GM12878 (cell line): ENCODE data around the gene FAM184B. TPM values are rescaled to one million over a fixed set of nuclear protein-coding genes. Genes with fewer than 3 reads are reported as not detected.

ENCODE experiments used
- ATAC-seq: fragments of 200-7000 bp; cut with Tn5 transposase; 3 replicates; pipeline ENCODE4 v1.9.1; 2020; ENCODE audit warnings: mild to moderate bottlenecking, moderate library complexity
- BruUV-seq: library from RNA; stranded (reverse); fragments of 400-500 nt; replicated peaks from 2 replicates; lab custom pipeline; 2021; lab: Mats Ljungman, UMichigan
- CTCF ChIA-PET: fragments of 300-600 bp; sonication (Branson Sonifier 250); formaldehyde crosslinking; extraction: SDS; loops from one replicate; lab custom pipeline; 2021; ENCODE audit warnings: inconsistent platforms; lab: Yijun Ruan, JAX
- POLR2A ChIA-PET: fragments of 350-600 bp; formaldehyde crosslinking; extraction: SDS; loops from one replicate; lab custom pipeline; 2021; ENCODE audit warnings: inconsistent platforms; lab: Charles Lee
- RAD21 ChIA-PET: fragments of 300-600 bp; sonication (Branson Sonifier 250); formaldehyde crosslinking; loops from one replicate; lab custom pipeline; 2023; ENCODE audit warnings: antibody characterized with exemption; ENCODE audit not compliant: unreplicated experiment; lab: Charles Lee
- SMC1A ChIA-PET: fragments of 300-600 bp; sonication (Branson Sonifier 250); formaldehyde crosslinking; loops from one replicate; lab custom pipeline; 2023; ENCODE audit not compliant: unreplicated experiment, uncharacterized antibody; lab: Charles Lee
- DNase-seq: peaks from one replicate; pipeline ENCODE4 v3.0.0-alpha.2; 2011; ENCODE audit warnings: low read depth, low spot score
- FAIRE-seq: peaks from 3 replicates; lab custom pipeline; 2011; peaks lifted over from hg19 to GRCh38; lab: Jason Lieb, UNC
- H2AFZ ChIP-seq: 2 replicates; pipeline ENCODE4 v1.6.0; 2011; ENCODE audit warnings: low read depth, low read length, control low read depth; ENCODE audit not compliant: control insufficient read depth
- H3K27ac ChIP-seq: 2 replicates; pipeline ENCODE4 v1.5.1; 2011; ENCODE audit warnings: control low read depth; ENCODE audit not compliant: control insufficient read depth, insufficient read depth
- H3K27me3 ChIP-seq, 2 experiments: replicated peaks in 1 of 2; 2 replicates each; pipeline versions ENCODE4 v1.6.0 to v1.6.1; 2011; ENCODE audit warnings: low read length in 1 of 2; ENCODE audit not compliant: control insufficient read depth in 2 of 2, insufficient read depth in 2 of 2
- H3K36me3 ChIP-seq, 2 experiments: 2 replicates each; pipeline ENCODE4 v1.5.1; 2011; ENCODE audit warnings: low read length in 1 of 2; ENCODE audit not compliant: control insufficient read depth in 2 of 2, insufficient read depth in 2 of 2
- H3K4me1 ChIP-seq: 2 replicates; pipeline ENCODE4 v1.6.1; 2011; ENCODE audit warnings: mild to moderate bottlenecking, low read length, moderate library complexity, mixed read lengths; ENCODE audit not compliant: control insufficient read depth, insufficient read depth
- H3K4me2 ChIP-seq: 2 replicates; pipeline ENCODE4 v1.6.0; 2011; ENCODE audit warnings: control low read depth; ENCODE audit not compliant: control insufficient read depth, insufficient read depth
- H3K4me3 ChIP-seq: fragments of 200-600 bp; sonication (generic); 2 replicates; pipeline ENCODE4 v1.5.1; 2016
- H3K79me2 ChIP-seq: 2 replicates; pipeline ENCODE4 v1.6.0; 2011; ENCODE audit warnings: low read length; ENCODE audit not compliant: control insufficient read depth, insufficient read depth
- H3K9ac ChIP-seq: 2 replicates; pipeline ENCODE4 v1.8.0; 2011; ENCODE audit warnings: low read length, control low read depth, mixed read lengths; ENCODE audit not compliant: control insufficient read depth, insufficient read depth
- H3K9me3 ChIP-seq: replicated peaks from 3 replicates; pipeline ENCODE4 v1.5.1; 2011; ENCODE audit warnings: mild to moderate bottlenecking, low read length; ENCODE audit not compliant: control insufficient read depth, insufficient read depth
- H4K20me1 ChIP-seq: 2 replicates; pipeline ENCODE4 v1.6.0; 2011; ENCODE audit not compliant: control insufficient read depth, insufficient read depth
- ATF2 ChIP-seq: IDR thresholded peaks from 2 replicates; pipeline ENCODE4 v1.6.1; 2012; ENCODE audit warnings: low read length, inconsistent platforms
- BMI1 ChIP-seq: fragments of 450-650 bp; IDR thresholded peaks from 2 replicates; pipeline ENCODE4 v1.6.1; 2016; ENCODE audit warnings: mild to moderate bottlenecking, moderate library complexity, borderline replicate concordance
- BRCA1 ChIP-seq: IDR thresholded peaks from 2 replicates; pipeline ENCODE4 v1.6.1; 2011; ENCODE audit warnings: low read depth, low read length, improper control_type of control experiment
- CREM ChIP-seq: IDR thresholded peaks from 2 replicates; pipeline ENCODE4 v1.6.1; 2014; ENCODE audit warnings: antibody characterized with exemption, low read depth
- EP300 ChIP-seq, 2 experiments: fragments of 150-350 bp in 1 of 2; IDR thresholded peaks; 2 replicates each; pipeline ENCODE4 v1.6.1; 2011 to 2012; ENCODE audit warnings: low read depth in 2 of 2, low read length in 2 of 2, borderline replicate concordance in 1 of 2, improper control_type of control experiment in 1 of 2, inconsistent platforms in 1 of 2; ENCODE audit not compliant: control insufficient read depth in 1 of 2
- MTA2 ChIP-seq: fragments of 450-650 bp; IDR thresholded peaks from 2 replicates; pipeline ENCODE4 v1.6.1; 2016; ENCODE audit warnings: low read depth, mild to moderate bottlenecking, moderate library complexity
- MYC ChIP-seq: IDR thresholded peaks from 2 replicates; pipeline ENCODE4 v1.6.1; 2011; ENCODE audit warnings: mild to moderate bottlenecking, low read length, moderate library complexity, inconsistent platforms; ENCODE audit not compliant: insufficient read depth, insufficient replicate concordance, insufficient read length, severe bottlenecking
- PAX5 ChIP-seq: IDR thresholded peaks from 2 replicates; pipeline ENCODE4 v1.6.1; 2011; ENCODE audit warnings: low read depth, low read length, borderline replicate concordance
- RAD21 ChIP-seq: IDR thresholded peaks from 2 replicates; pipeline ENCODE4 v1.6.1; 2011; ENCODE audit warnings: mild to moderate bottlenecking, low read depth, low read length, moderate library complexity; ENCODE audit not compliant: insufficient read depth
- SIN3A ChIP-seq: IDR thresholded peaks from 2 replicates; pipeline ENCODE4 v1.6.1; 2012; ENCODE audit warnings: low read depth, low read length, improper control_type of control experiment
- SIX5 ChIP-seq: IDR thresholded peaks from 2 replicates; pipeline ENCODE4 v1.6.1; 2011; ENCODE audit warnings: mild to moderate bottlenecking, low read depth, low read length, moderate library complexity; ENCODE audit not compliant: severe bottlenecking
- SPI1 ChIP-seq: IDR thresholded peaks from 2 replicates; pipeline ENCODE4 v1.6.1; 2011; ENCODE audit warnings: low read depth, mild to moderate bottlenecking, low read length, moderate library complexity, borderline replicate concordance; ENCODE audit not compliant: insufficient read depth
- SREBF1 ChIP-seq: IDR thresholded peaks from 2 replicates; pipeline ENCODE4 v1.6.1; 2012; ENCODE audit warnings: mild to moderate bottlenecking, low read length
- SREBF2 ChIP-seq: IDR thresholded peaks from 2 replicates; pipeline ENCODE4 v1.6.1; 2012; ENCODE audit warnings: mild to moderate bottlenecking, low read length
- TBL1XR1 ChIP-seq: IDR thresholded peaks from 2 replicates; pipeline ENCODE4 v1.6.1; 2012; ENCODE audit warnings: low read depth, low read length, improper control_type of control experiment
- TCF7 ChIP-seq: IDR thresholded peaks from 2 replicates; pipeline ENCODE4 v1.6.1; 2014; ENCODE audit warnings: antibody characterized with exemption, borderline replicate concordance
- YY1 ChIP-seq: IDR thresholded peaks from 2 replicates; pipeline ENCODE4 v1.6.1; 2011; ENCODE audit warnings: low read depth, mild to moderate bottlenecking, low read length
- ZNF24 ChIP-seq: fragments of 450-650 bp; IDR thresholded peaks from 2 replicates; pipeline ENCODE4 v1.6.1; 2017; ENCODE audit warnings: antibody characterized with exemption, mild to moderate bottlenecking
- WGBS: methylation state at CpG from one replicate; pipeline ENCODE4 v1.1.6; 2016; ENCODE audit warnings: low lambda C conversion rate; ENCODE audit not compliant: insufficient replicate concordance, insufficient coverage; ENCODE audit errors: missing lambda C conversion rate; 5-methylcytosine and 5-hydroxymethylcytosine counted together
- in situ Hi-C: fragments of 300-500 bp; cut with MboI; formaldehyde crosslinking; loops from 9 replicates; pipeline ENCODE4 v1.14.3; 2018; ENCODE audit warnings: mixed read lengths
- intact Hi-C: fragments of 100-400 bp; cut with micrococcal nuclease; formaldehyde crosslinking; loops from one replicate; pipeline ENCODE4 v1.14.2; 2022; ENCODE audit not compliant: unreplicated experiment
- polyA plus RNA-seq, 11 experiments: library from polyadenylated mRNA; depleted of rRNA in 4 of 11; unstranded in 6 of 11; stranded (reverse) in 5 of 11; fragments of >200 nt; fragmentation: Nextera tagmentation in 4 of 11; fragmentation: Illumina TruSeq in 1 of 11; extraction: Ambion mirVana in 4 of 11; extraction: Trizol in 1 of 11; gene quantifications; 1 replicate in 1 of 11; 2 replicates in 10 of 11; pipeline versions ENCODE4 v1.2.1 to v1.2.3, GENCODE V29; 2011 to 2016; ENCODE audit warnings: inconsistent platforms in 2 of 11, missing spikeins in 2 of 11, low read depth in 1 of 11
- total RNA-seq, 4 experiments: library from RNA; depleted of rRNA in 3 of 4; stranded (reverse); fragments of >200 nt in 3 of 4; fragmentation: Illumina TruSeq in 1 of 4; extraction: Trizol in 1 of 4; gene quantifications; 2 replicates each; pipeline versions ENCODE4 v1.2.1 to v1.2.3, GENCODE V29; 2013 to 2021
- TF ChIP-seq, protein P1 (sequence below): fragments of 450-650 bp; IDR thresholded peaks from 2 replicates; pipeline ENCODE4 v1.6.1; 2017; ENCODE audit warnings: mild to moderate bottlenecking, moderate library complexity

Gene FAM184B
- total and polyA plus RNA-seq, 10 of the 15 experiments (the other 5 are each of a cell fraction or from before 2014, with no cell fraction given), result under 0.01 TPM; not detected in 9

DNA sequence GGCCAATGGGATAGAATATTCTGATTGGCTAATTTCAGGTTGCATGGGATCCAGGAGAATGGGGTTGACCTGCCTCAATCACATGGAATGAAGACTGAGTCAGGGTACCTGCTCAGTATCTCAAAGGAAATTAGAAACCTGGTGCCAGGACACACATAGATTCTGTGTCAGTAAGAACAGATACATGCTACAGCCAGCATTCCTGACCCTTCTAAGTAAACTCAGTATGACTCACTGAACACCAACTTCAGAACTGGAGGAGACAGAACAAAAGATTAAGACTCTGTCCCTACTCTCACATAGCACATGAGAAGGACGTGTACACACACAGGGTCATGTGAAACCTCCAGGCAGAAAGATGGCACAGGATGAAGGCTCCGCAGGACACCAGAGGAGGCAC lies 54.5 kb downstream of the FAM184B start:
- Histone ChIP-seq H3K27me3 (no peaks in the 10 kb centered on the region; a peak in 1 of 4 replicates), H3K9ac (no peak overlapping the region), H3K4me2 (no peak overlapping the region), H3K9me3 (no peaks in the 10 kb centered on the region; the same call in 2 of the 3 replicates), H2AFZ (no peak overlapping the region), H3K4me3 (no peak overlapping the region), H3K36me3 (no peaks in the 10 kb centered on the region), H3K27ac (no peak overlapping the region), H3K79me2 (no peaks in the 10 kb centered on the region), H3K4me1 (no peaks in the 10 kb centered on the region), H4K20me1 (no peaks in the 10 kb centered on the region)
- FAIRE-seq, result no peak
- ChIA-PET SMC1A (no interaction called here), RAD21 (no interaction called here), POLR2A (no interaction called here), CTCF (no interaction called here)
- intact Hi-C loops, result no loop called here
- in situ Hi-C loops, result no loop called here
- no TSS peak for BruUV-seq
- ATAC-seq, result no peak
- DNase-seq, result no peak
- no peak for TF ChIP-seq BRCA1
- no peak for TF ChIP-seq EP300 (IDR thresholded peaks at IDR 0.05; ENCODE audit: borderline replicate concordance in 1 of 2, control insufficient read depth in 1 of 2, low read depth in 2 of 2, low read length in 2 of 2)
- TF ChIP-seq PAX5, result no peak
- no peak for TF ChIP-seq SPI1
- no peak for TF ChIP-seq TBL1XR1
- TF ChIP-seq MTA2, result no peak
- TF ChIP-seq ZNF24, result no peak
- TF ChIP-seq, protein P1, sequence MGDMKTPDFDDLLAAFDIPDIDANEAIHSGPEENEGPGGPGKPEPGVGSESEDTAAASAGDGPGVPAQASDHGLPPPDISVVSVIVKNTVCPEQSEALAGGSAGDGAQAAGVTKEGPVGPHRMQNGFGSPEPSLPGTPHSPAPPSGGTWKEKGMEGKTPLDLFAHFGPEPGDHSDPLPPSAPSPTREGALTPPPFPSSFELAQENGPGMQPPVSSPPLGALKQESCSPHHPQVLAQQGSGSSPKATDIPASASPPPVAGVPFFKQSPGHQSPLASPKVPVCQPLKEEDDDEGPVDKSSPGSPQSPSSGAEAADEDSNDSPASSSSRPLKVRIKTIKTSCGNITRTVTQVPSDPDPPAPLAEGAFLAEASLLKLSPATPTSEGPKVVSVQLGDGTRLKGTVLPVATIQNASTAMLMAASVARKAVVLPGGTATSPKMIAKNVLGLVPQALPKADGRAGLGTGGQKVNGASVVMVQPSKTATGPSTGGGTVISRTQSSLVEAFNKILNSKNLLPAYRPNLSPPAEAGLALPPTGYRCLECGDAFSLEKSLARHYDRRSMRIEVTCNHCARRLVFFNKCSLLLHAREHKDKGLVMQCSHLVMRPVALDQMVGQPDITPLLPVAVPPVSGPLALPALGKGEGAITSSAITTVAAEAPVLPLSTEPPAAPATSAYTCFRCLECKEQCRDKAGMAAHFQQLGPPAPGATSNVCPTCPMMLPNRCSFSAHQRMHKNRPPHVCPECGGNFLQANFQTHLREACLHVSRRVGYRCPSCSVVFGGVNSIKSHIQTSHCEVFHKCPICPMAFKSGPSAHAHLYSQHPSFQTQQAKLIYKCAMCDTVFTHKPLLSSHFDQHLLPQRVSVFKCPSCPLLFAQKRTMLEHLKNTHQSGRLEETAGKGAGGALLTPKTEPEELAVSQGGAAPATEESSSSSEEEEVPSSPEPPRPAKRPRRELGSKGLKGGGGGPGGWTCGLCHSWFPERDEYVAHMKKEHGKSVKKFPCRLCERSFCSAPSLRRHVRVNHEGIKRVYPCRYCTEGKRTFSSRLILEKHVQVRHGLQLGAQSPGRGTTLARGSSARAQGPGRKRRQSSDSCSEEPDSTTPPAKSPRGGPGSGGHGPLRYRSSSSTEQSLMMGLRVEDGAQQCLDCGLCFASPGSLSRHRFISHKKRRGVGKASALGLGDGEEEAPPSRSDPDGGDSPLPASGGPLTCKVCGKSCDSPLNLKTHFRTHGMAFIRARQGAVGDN, result no peak
- TF ChIP-seq SIX5, result no peak
- TF ChIP-seq SREBF2, result no peak
- TF ChIP-seq SREBF1, result no peak
- TF ChIP-seq ATF2, result no peak
- no peak for TF ChIP-seq RAD21
- no peak for TF ChIP-seq SIN3A
- no peak for TF ChIP-seq TCF7
- no peak for TF ChIP-seq MYC
- no peak for TF ChIP-seq BMI1
- no peak for TF ChIP-seq YY1
- TF ChIP-seq CREM, result no peak
- 0% methylated on average over 2 of the region's 2 CpGs for WGBS
